CD4-positive, alpha-beta T cell (primary cell): ENCODE data around the gene NTNG2. TPM values are rescaled to one million over a fixed set of nuclear protein-coding genes. Genes with fewer than 3 reads are reported as not detected.

Source experiments
- ATAC-seq: fragments of 200-7000 bp; cut with Tn5 transposase; one replicate; pipeline ENCODE4 v1.10.0; 2022; ENCODE audit warnings: mild to moderate bottlenecking; ENCODE audit not compliant: poor library complexity
- CTCF ChIA-PET: fragments of 350-600 bp; sonication (Branson Sonifier 250); formaldehyde crosslinking; loops from one replicate; lab custom pipeline; 2021; ENCODE audit warnings: antibody characterized with exemption, inconsistent platforms; lab: Charles Lee
- POLR2A ChIA-PET: fragments of 350-600 bp; sonication (Branson Sonifier 250); formaldehyde crosslinking; loops from one replicate; lab custom pipeline; 2021; ENCODE audit warnings: antibody characterized with exemption, inconsistent platforms; lab: Charles Lee
- DNase-seq, 14 experiments: peaks; one replicate each; pipeline ENCODE4 v3.0.0-alpha.2; 2013 to 2020; ENCODE audit warnings: mixed read lengths in 2 of 14
- H3K27ac ChIP-seq, 2 donors: one replicate each; pipeline versions ENCODE4 v1.5.1 to v1.7.0; 2013; ENCODE audit warnings: low read length in 2 of 2, low read depth in 1 of 2, mild to moderate bottlenecking in 1 of 2
- H3K27me3 ChIP-seq, 2 experiments: 1 replicate in 1 of 2; 2 replicates in 1 of 2; pipeline versions ENCODE4 v1.6.1 to v1.7.0; 2013; ENCODE audit warnings: low read length in 2 of 2, control low read depth in 1 of 2, mild to moderate bottlenecking in 1 of 2, moderate library complexity in 1 of 2; ENCODE audit not compliant: insufficient read depth in 2 of 2, control insufficient read depth in 1 of 2
- H3K36me3 ChIP-seq: one replicate; pipeline ENCODE4 v1.6.1; 2013; ENCODE audit warnings: low read length, control low read depth; ENCODE audit not compliant: insufficient read depth
- H3K4me1 ChIP-seq: one replicate; pipeline ENCODE4 v1.6.1; 2013; ENCODE audit warnings: low read length, control low read depth; ENCODE audit not compliant: insufficient read depth
- H3K4me3 ChIP-seq: one replicate; pipeline ENCODE4 v1.5.1; 2013; ENCODE audit warnings: mild to moderate bottlenecking, low read length, moderate library complexity
- H3K9me3 ChIP-seq, 2 experiments: 1 replicate in 1 of 2; 2 replicates in 1 of 2; pipeline versions ENCODE4 v1.6.1 to v1.7.0; 2013; ENCODE audit warnings: low read length in 2 of 2, mild to moderate bottlenecking in 2 of 2, control low read depth in 1 of 2, moderate library complexity in 1 of 2; ENCODE audit not compliant: control insufficient read depth in 1 of 2, insufficient read depth in 1 of 2
- H3K27ac Mint-ChIP-seq: one replicate; pipeline ENCODE4 v1.8.0; 2020; ENCODE audit warnings: mixed read lengths
- H3K27me3 Mint-ChIP-seq: one replicate; pipeline ENCODE4 v1.8.0; 2021; ENCODE audit warnings: mixed read lengths
- H3K36me3 Mint-ChIP-seq: one replicate; pipeline ENCODE4 v1.8.0; 2021; ENCODE audit warnings: low read depth, mixed read lengths
- H3K4me1 Mint-ChIP-seq: one replicate; pipeline ENCODE4 v1.8.0; 2021; ENCODE audit warnings: low read depth, mixed read lengths
- H3K4me3 Mint-ChIP-seq: one replicate; pipeline ENCODE4 v1.8.0; 2020; ENCODE audit warnings: mild to moderate bottlenecking, mixed read lengths
- H3K9me3 Mint-ChIP-seq: one replicate; pipeline ENCODE4 v1.8.0; 2020; ENCODE audit warnings: mixed read lengths
- CTCF ChIP-seq: fragments of 200-600 bp; IDR thresholded peaks from one replicate; pipeline ENCODE4 v1.8.0; 2022; ENCODE audit warnings: antibody characterized with exemption, mild to moderate bottlenecking
- intact Hi-C, 2 experiments: fragments of 100-400 bp; cut with DNase I in 1 of 2; cut with micrococcal nuclease in 1 of 2; formaldehyde crosslinking; loops; one replicate each; pipeline versions ENCODE4 v1.15.1 to v1.9.0; 2023 to 2025; cut with DNase I, micrococcal nuclease
- total RNA-seq, 174 experiments: library from RNA in 2 of 174; stranded (reverse) in 2 of 174; gene quantifications; one replicate each; pipeline ENCODE4 v1.2.3 and lab custom pipeline; 2021 to 2026

Gene NTNG2
- total RNA-seq, 2 experiments from 2014 or later = 2.2 to 2.6 TPM

- H3K9me3 Mint-ChIP-seq = no peaks in the 10 kb centered on the region
- no peak for DNase-seq
- TF ChIP-seq CTCF = no peak
- peaks cover 17 to 22% of the 10 kb centered on the region in 2 experiments for H3K27me3 ChIP-seq
- no peaks in the 10 kb centered on the region for H3K36me3 ChIP-seq
- ChIA-PET POLR2A (no interaction called here), CTCF (no interaction called here)
- peaks cover 0 to 3% of the 10 kb centered on the region in 2 experiments for H3K9me3 ChIP-seq
- no peaks in the 10 kb centered on the region for H3K4me1 Mint-ChIP-seq
- no peak overlapping the region for H3K27ac Mint-ChIP-seq
- H3K36me3 Mint-ChIP-seq = no peaks in the 10 kb centered on the region
- H3K27me3 Mint-ChIP-seq = peaks cover 72% of the 10 kb centered on the region
- ATAC-seq = no peak
- no peaks in the 10 kb centered on the region for H3K4me1 ChIP-seq
- no peak overlapping the region for H3K4me3 ChIP-seq
- H3K27ac ChIP-seq = no peak overlapping the region
- H3K4me3 Mint-ChIP-seq = no peak overlapping the region
- intact Hi-C loops = no loop called here
These were observed 10.7 kb upstream of the NTNG2 start for GRCh38 chr9:132151118-132151517.

- POLR2A ChIA-PET = no interaction called here
- peaks cover 66% of the 10 kb centered on the region for H3K27me3 Mint-ChIP-seq
- Histone ChIP-seq H3K4me1 (no peaks in the 10 kb centered on the region), H3K4me3 (no peak overlapping the region), H3K27me3 (peaks cover 13 to 16% of the 10 kb centered on the region in 2 experiments), H3K27ac (no peak overlapping the region), H3K9me3 (peaks cover 0 to 3% of the 10 kb centered on the region in 2 experiments), H3K36me3 (no peaks in the 10 kb centered on the region)
- TF ChIP-seq CTCF = no peak
- intact Hi-C loops = no loop called here
- no peak overlapping the region for H3K27ac Mint-ChIP-seq
- DNase-seq (no peak), ATAC-seq (no peak)
- no peaks in the 10 kb centered on the region for H3K36me3 Mint-ChIP-seq
- H3K9me3 Mint-ChIP-seq = no peaks in the 10 kb centered on the region
- CTCF ChIA-PET = no interaction called here
- no peaks in the 10 kb centered on the region for H3K4me1 Mint-ChIP-seq
- no peak overlapping the region for H3K4me3 Mint-ChIP-seq
These were observed 9.6 kb upstream of the NTNG2 start for GRCh38 chr9:132152231-132152630.

- POLR2A ChIA-PET = no interaction called here
- peaks cover 66% of the 10 kb centered on the region for H3K27me3 Mint-ChIP-seq
These were observed 6.8 kb upstream of the NTNG2 start for GRCh38 chr9:132154863-132155567.

More at GRCh38 chr9:132154863-132155567, 6.8 kb upstream of the NTNG2 start:
- Histone ChIP-seq H3K27ac (no peak overlapping the region), H3K27me3 (peaks cover 10 to 18% of the 10 kb centered on the region in 2 experiments), H3K9me3 (no peaks in the 10 kb centered on the region), H3K4me1 (no peaks in the 10 kb centered on the region), H3K36me3 (no peaks in the 10 kb centered on the region), H3K4me3 (no peak overlapping the region)
- TF ChIP-seq CTCF = no peak
- H3K36me3 Mint-ChIP-seq = no peaks in the 10 kb centered on the region
- intact Hi-C loops = no loop called here
- CTCF ChIA-PET = no interaction called here
- no peaks in the 10 kb centered on the region for H3K4me1 Mint-ChIP-seq
- DNase-seq = no peak
- no peak overlapping the region for H3K4me3 Mint-ChIP-seq
- H3K27ac Mint-ChIP-seq = no peak overlapping the region
- no peak for ATAC-seq
- H3K9me3 Mint-ChIP-seq = no peaks in the 10 kb centered on the region
